SKM-1 treated with dmso at 0.1 percent for 144 hours (cell line): Measurements from ENCODE around the gene IL16.
"Not testable (repeated sequence)": the region's sequence is repeated elsewhere in the genome, so short reads cannot be mapped to it uniquely, and the experiment has no call there.

Source experiments
- DNase-seq: peaks from one replicate; lab custom pipeline; 2025; ENCODE audit not compliant: unreplicated experiment; lab: John Stamatoyannopoulos, UW

The IL16 gene

DNA sequence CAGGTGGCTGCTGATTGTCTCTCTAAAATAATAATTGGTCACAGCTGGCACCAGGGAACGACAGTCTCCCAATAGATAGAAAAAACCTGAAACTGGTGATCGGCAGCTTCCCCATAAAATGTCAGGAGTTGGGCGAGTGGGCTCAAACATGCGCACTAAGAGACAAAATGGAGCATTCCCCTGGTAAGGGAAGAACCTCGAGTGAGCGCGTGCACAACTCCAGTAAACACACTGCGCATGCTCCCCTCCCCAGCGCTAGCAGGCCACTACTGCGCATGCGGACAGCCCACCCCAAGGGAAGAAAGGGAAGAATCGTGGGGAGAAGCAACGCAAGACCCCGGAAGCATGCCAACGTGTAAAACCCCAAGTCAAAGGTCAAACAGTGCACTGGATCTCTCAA is 134.9 kb downstream of the IL16 start:
- DNase-seq, result no peak

DNA sequence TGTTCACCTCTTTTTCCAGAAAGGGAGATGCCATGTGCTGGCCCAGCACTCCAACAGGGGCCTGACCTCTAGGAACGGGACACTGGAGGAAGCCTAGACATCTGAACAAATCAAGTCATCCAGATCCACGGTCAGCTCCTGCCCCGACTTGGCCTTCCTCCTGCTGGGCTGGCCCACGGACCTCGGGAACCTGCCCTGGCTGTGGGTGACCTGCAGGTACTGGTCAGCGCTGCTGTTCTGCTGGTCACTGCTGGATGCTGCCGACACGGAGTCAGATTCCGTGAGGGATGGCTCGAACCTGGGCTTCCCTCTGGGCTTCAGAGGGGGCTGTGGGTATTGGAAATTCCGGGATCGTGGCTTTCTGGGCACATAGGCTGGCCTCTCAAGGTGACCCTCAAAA is 135.6 kb downstream of the IL16 start:
- DNase-seq, result no peak

- DNase-seq, result no peak
Observed at GRCh38 chr15:81333363-81333762, 136.7 kb downstream of the IL16 start.

DNA sequence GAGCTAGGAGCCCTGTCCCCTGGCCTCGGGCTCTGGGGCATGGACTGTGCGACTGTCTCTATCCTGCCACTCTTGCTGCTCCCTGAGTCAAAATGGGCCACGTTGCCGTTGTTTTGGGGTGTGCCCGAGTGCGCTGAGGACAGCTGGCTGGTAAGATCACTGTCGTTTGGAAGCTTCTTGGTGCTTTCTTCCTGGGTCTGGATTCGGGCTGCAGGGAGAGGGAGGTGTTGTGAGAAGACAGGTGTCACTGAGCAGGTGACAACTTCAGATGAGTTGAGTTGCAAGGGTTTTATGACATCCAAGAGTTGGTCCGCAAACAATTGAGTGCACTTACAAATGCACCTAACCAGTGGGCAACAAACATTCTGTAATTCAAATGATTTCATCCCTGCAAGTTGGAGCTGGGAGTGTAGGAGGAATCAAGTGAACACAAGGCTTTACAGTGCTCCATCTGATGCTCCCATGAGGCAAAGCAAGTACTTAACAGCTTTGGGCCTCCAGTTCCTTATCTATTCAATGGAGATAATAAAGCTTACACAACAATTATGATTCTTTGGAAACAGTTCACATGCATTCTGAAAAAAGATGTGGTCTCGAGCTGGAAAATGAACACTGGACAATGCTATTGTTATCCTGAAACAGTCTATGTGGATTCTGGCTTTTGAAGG is 138.2 kb downstream of the IL16 start:
- DNase-seq, result no peak

- no peak for DNase-seq
Observed at GRCh38 chr15:81335631-81336030, 139.0 kb downstream of the IL16 start.

DNA sequence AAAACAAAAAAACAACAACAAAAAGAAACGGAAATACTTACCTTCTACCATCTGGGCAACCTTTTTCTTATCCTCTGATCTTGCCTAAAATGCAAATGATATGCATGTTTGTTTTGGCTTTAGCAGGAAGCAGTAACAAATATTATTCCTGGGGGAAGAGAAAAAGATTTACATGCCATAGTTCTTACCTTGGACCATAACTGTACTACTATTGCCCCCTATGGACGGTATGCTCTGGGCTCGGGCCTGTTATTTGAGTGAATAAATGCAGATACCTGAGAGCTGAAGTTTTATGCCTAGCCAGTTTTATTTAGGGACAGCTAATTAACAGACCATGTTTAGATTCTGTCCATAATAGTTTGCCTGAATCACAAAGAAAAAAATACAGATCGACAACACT is 139.9 kb downstream of the IL16 start:
- no peak for DNase-seq

DNA sequence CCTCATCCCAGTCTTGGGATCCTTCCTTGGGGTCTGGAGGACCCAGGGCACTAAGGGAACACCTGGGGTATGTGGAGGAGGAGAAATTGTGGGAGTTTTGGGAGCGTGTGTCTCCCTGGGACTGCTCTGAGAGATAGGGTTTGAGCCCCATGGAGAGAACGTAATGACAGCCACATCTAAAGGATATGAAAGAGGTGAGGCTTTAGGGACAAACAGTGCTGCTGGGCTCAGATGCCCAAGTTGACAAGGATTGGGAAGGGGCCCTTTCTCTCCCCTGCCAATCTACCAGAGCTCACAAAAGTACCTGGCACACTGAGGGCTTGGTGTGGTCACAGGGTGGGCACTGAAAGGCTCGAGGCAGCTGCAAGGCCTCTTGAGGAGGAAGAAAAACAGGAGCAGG is 140.6 kb downstream of the IL16 start:
- DNase-seq, result no peak

- no peak for DNase-seq
Observed at GRCh38 chr15:81337713-81338157, 141.1 kb downstream of the IL16 start.

DNA sequence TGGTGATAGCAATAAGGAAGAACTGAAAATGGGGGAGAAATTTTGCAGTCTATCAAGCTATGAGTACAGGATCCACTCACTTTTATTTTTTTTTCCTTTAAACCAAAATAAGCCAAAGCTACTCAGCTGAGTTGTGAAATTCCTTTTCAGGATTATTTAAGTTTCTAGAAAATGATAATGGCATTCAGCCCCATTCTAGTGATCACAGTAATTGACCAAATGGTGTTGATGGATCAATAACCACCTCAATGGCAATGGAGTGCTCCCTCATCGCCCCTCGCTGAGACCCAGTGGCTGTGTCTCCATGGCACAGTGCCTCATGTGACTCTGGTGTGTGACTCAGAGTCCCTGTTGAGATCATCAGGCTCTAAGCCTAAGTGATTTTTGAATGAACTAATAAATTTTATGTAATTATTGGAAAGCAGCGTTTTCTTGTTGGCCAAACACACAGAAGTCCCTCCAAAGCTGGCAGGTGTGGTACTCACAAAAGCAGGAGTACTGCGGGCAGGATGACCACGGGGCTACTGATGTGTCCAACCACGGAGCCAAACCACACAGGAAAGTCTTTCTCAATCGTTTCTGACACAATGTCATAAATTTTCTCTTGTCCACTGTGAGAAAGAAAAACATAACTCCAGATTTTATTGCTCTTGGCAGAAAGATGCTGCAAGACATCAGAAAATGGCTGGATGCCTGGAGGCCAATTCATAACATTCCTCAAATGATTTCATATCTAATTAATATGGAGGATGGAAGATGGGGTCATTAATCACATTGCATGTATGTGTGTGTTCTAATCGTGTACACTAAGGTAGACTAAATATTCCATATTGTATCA is 141.7 kb downstream of the IL16 start:
- DNase-seq, result no peak

DNA sequence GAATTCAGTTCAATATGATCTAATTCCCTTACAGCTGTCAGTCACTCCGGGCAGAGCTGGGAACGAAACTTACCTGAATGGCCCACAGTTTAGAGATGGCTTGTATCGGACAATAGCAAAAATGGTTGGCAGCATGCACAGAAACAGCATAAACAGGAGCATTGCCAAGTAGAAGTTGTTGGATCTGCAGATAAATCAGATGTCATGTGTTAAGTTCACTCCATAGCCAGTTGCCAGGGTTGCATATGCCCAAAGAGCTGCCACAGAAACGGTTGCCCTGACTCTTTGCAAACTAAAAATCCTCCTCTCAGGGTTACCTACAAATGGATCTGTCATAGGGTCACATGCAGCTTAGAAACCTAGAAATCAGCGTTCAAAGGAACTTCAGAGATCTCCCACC is 142.6 kb downstream of the IL16 start:
- no peak for DNase-seq

- DNase-seq, result no peak
Observed at GRCh38 chr15:81339851-81340250, 143.2 kb downstream of the IL16 start.

GRCh38 chr15:81341351-81341750 is 144.7 kb downstream of the IL16 start:
- no peak for DNase-seq

DNA sequence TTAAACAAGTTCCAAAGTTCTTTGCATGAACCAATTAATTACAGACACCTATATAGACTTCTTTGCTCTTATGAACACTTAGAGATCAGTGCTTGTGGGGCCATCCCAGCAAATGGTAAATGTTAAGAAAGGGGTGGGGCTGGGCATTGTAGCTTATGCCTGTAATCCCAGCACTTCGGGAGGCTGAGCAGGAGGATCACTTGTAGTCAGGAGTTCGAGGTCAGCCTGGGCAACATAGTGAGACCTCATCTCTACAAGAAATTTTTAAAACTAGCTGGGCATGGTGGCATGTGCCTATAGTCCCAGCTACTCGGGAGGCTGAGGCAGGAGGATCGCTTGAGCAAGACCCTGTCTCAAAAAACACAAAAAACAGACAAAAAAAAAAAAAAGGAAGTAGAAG is 146.7 kb downstream of the IL16 start:
- no peak for DNase-seq

DNA sequence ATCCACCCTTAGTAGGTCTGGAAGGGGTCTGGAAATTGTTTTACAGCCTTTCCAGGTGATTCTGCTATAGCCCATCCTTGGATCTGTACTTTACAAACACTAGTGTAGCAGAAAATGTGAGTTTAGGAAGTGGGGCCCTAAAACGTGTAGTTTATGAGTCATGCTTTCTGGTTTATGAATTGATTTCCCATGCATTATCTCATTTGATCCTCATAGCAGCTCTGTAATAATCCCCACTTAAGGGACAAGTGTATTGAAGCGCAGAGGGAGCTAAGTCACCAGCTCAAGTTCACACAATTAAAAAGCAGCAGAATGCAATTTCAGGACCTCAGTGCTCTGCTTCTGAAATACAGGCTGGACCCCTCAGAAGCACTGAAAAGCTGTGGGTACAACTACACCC is 149.9 kb downstream of the IL16 start:
- DNase-seq, result no peak

DNA sequence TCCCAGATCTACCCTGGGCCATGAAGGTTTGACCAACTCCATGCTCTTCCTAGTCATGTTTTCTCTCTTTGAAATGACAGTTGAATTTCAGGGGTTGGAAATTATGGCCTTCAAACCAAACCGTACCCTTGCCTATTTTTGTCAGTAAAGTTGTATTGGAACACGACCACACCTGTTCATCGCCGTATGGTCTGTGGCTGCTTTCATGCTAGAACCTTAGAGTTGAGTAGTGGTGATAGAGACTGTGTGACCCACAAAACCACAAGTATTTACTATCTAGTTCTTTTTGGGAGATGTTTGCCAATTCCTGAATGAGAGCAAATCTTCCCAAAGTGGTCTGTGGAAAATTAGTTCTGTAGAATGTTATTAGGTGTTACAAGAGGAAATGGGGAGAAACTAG is 151.2 kb downstream of the IL16 start:
- no peak for DNase-seq

DNA sequence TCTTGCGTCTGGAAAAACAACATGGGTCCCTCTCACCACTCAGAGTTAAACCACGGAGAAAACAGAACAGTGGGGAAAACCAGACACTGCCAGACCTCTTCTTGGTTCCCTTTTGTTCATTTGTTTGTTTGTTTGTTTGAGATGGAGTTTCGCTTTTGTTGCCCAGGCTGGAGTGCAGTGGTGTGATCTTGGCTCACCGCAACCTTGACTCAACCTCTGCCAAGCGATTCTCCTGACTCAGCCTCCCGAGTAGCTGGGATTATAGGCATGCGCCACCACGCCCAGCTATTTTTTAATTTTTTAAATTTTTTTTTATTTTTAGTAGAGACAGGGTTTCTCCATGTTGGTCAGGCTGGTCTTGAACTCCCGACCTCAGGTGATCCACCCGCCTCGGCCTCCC is 152.0 kb downstream of the IL16 start:
- DNase-seq, result not testable (repeated sequence)

- DNase-seq, result no peak
Observed at GRCh38 chr15:81349271-81349670, 152.6 kb downstream of the IL16 start.

- DNase-seq, result no peak
Observed at GRCh38 chr15:81351651-81352050, 155.0 kb downstream of the IL16 start.

DNA sequence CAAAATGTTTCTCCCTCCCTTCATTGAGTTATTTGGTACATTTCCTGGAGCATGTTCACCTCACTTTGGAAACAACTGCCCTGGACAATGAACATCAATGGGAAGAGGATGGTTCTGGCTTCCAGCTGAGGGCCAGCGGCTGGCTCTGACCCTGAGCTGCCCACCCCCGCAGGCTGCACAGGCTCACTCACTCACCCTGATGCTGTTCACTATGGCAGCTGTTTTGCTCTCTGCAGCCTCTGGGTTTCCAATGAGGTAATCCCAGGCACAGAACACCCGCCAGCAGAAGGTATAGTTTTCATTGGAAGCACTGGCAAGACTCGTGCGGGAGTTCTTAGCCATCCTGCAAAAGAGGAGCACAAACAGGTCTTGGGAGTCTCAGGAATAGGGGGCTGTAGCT is 159.6 kb downstream of the IL16 start:
- DNase-seq, result no peak

DNA sequence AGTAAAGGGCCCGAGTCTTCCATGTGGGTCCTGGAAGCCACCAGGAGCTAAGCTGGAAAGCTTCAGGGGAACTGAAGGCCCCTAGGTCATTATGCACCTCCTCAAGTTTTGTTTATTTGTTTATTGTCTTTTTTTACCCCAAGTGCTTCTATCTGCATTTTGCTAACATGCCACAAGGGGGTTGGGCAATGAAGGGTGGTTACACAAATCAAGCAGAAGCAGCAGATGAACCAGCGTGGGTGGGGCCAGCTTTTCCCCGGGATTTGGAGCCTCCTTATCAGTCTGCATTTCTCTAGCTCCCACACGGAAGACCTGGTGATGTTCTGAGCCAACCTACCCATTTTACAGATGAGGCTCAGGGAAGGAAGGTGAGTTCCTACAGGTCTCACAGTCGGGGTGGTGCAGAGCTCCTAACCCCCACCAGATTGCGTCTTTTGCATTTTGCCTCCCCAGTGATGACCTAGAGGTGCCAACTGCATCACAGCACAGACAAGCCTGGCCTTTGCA is 160.6 kb downstream of the IL16 start:
- DNase-seq, result no peak

DNA sequence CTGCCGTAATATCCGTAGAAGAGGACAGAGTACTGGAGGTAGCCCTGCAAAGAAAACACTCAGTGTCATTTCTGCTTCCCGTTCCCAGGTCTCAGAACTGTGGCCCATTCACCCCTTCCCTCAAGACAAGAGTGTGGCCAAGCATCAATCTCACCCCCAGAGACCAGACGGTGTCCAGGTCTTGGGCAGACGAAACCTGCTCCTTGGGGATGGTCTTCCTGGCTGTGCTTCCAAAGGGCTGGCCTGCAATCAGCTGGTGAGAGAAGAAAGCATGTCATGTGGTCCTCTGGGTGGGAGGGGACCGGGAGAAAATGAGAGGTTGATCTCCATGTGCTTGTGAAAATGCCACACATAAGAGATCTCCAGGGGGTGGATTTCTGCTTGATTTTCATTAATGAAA is 161.6 kb downstream of the IL16 start:
- no peak for DNase-seq

DNA sequence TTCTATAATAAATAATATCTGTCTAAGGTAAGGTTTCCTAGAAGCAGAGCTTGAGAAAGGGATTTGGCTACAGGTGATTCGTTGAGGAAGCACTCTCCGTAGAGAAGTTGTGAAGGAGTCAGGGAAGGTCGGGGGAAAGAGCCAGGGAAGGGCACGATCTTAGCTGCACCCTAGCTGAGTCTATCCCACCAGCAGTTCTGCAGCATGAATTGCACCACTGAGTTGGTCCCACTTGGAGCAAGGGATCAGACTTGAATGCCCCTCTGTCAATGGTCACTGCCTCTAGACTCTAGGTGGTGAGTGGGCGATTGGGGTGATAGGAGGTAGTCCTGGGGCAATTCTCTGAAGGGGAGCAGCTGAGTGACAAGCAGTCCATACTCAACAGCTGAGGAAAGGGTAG is 163.8 kb downstream of the IL16 start:
- DNase-seq, result no peak
